Upper lobe of right lung (tissue), 1 donor: ENCODE data around the gene TMEM163. TPM values are rescaled to one million over a fixed set of nuclear protein-coding genes. Genes with fewer than 3 reads are reported as not detected.

Experiments used
- ATAC-seq: fragments of 200-7000 bp; cut with Tn5 transposase; one replicate; pipeline ENCODE4 v1.9.1; 2020; ENCODE audit warnings: mild to moderate bottlenecking, moderate library complexity
- DNase-seq: peaks from one replicate; pipeline ENCODE4 v3.0.0-alpha.2; 2020
- H3K27ac ChIP-seq: fragments of 200-600 bp; one replicate; pipeline ENCODE4 v1.8.0; 2022
- H3K27me3 ChIP-seq: fragments of 200-600 bp; one replicate; pipeline ENCODE4 v1.8.0; 2022; ENCODE audit warnings: mild to moderate bottlenecking
- H3K36me3 ChIP-seq: fragments of 200-600 bp; one replicate; pipeline ENCODE4 v1.8.0; 2022
- H3K4me1 ChIP-seq: fragments of 200-600 bp; one replicate; pipeline ENCODE4 v1.8.0; 2022
- H3K4me3 ChIP-seq: fragments of 200-600 bp; one replicate; pipeline ENCODE4 v1.8.0; 2022; ENCODE audit warnings: mild to moderate bottlenecking
- H3K9me3 ChIP-seq: fragments of 200-600 bp; one replicate; pipeline ENCODE4 v1.8.0; 2022
- intact Hi-C: fragments of 100-400 bp; cut with DNase I; formaldehyde crosslinking; loops from one replicate; pipeline ENCODE4 v1.11.0; 2022
- total RNA-seq: library from RNA; stranded (reverse); fragmentation: NEBNext Ultra II Directional; extraction: Animal tissue kit (Norgen Biotek cat#: 25700); gene quantifications from one replicate; pipeline ENCODE4 v1.2.1, GENCODE V29; 2021
- TF ChIP-seq, protein P1 (sequence below): fragments of 200-600 bp; IDR thresholded peaks from one replicate; pipeline ENCODE4 v1.8.0; 2022; ENCODE audit warnings: antibody characterized with exemption
- donor health status: DM: no; HTN: yes; CAD: no; lungs with severe emphysema.

Gene TMEM163
- total RNA-seq, 1 donor from 2014 or later, result 34.6 TPM

DNA sequence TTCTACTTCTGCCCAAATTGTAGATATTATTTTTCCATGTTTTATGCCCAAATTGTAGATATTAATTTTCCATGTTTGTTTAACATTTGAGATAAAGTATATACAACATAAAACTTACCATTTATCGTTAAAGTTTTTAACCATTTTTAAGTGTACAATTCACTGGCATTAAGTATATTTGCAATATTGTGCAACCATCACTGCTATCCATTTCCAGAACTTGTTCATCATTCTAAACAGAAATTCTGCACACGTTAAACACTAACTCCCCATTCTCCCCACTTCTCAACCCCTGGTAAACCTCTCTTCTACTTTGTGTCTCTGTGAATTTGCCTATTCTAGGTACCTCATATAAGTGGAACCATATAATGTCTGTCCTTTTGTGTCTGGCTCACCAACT is 302.8 kb downstream of the TMEM163 start:
- TF ChIP-seq, protein P1, sequence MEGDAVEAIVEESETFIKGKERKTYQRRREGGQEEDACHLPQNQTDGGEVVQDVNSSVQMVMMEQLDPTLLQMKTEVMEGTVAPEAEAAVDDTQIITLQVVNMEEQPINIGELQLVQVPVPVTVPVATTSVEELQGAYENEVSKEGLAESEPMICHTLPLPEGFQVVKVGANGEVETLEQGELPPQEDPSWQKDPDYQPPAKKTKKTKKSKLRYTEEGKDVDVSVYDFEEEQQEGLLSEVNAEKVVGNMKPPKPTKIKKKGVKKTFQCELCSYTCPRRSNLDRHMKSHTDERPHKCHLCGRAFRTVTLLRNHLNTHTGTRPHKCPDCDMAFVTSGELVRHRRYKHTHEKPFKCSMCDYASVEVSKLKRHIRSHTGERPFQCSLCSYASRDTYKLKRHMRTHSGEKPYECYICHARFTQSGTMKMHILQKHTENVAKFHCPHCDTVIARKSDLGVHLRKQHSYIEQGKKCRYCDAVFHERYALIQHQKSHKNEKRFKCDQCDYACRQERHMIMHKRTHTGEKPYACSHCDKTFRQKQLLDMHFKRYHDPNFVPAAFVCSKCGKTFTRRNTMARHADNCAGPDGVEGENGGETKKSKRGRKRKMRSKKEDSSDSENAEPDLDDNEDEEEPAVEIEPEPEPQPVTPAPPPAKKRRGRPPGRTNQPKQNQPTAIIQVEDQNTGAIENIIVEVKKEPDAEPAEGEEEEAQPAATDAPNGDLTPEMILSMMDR, result no peak
- no peak overlapping the region for H3K27ac ChIP-seq
- peaks cover 8% of the 10 kb centered on the region for H3K4me1 ChIP-seq
- intact Hi-C loops, result no loop called here
- peaks cover 7% of the 10 kb centered on the region for H3K36me3 ChIP-seq
- H3K4me3 ChIP-seq, result no peak overlapping the region
- no peaks in the 10 kb centered on the region for H3K9me3 ChIP-seq
- DNase-seq (no peak), ATAC-seq (no peak)
- no peaks in the 10 kb centered on the region for H3K27me3 ChIP-seq

DNA sequence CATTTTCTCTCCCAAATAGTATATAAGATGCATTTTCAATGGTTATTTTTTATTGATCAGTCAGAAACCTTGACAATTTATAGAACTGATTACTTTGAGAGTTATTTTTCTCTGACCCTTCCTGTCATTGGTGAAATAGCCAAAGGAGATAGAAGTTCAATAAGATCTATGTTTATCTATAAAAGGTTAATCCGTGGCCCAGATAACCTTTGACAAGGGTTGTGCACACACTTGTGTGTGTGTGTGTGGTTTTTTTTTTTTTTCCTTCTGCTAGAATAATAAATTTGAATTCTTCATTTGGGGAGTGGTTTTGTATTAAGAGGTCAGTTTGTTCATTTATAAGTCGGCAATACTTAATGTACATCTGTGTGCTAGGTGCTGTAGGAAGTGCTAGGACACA is 304.9 kb downstream of the TMEM163 start:
- ATAC-seq (no peak), DNase-seq (no peak)
- Histone ChIP-seq H3K27ac (no peak overlapping the region), H3K36me3 (peaks cover 7% of the 10 kb centered on the region), H3K9me3 (no peaks in the 10 kb centered on the region), H3K4me3 (no peak overlapping the region), H3K27me3 (no peaks in the 10 kb centered on the region), H3K4me1 (peaks cover 16% of the 10 kb centered on the region)
- TF ChIP-seq, protein P1, result no peak
- intact Hi-C loops, result no loop called here

DNA sequence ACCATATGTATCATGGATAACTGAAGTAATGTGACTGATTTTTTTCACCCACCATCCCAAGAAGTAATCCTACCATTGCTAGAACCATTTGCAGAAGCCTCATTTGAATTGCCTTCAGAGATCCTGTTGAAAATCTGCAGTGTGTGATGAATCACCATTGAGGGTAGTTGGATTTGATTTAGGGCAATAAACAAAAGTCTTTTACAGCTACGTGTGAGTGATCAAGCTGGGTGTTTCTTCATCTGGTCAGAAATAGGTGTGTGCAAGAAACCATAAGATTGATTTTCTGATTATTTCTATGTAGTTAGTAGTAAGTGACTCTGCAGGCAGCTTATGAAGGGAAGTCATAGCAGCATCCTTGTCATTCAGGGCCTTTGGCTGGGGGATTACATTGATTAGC is 305.4 kb downstream of the TMEM163 start:
- peaks cover 20% of the 10 kb centered on the region for H3K4me1 ChIP-seq
- TF ChIP-seq, protein P1, result no peak
- H3K27ac ChIP-seq, result no peak overlapping the region
- H3K9me3 ChIP-seq, result no peaks in the 10 kb centered on the region
- DNase-seq (no peak), ATAC-seq (no peak)
- H3K27me3 ChIP-seq, result no peaks in the 10 kb centered on the region
- H3K36me3 ChIP-seq, result peaks cover 7% of the 10 kb centered on the region
- H3K4me3 ChIP-seq, result no peak overlapping the region
- intact Hi-C loops, result no loop called here

DNA sequence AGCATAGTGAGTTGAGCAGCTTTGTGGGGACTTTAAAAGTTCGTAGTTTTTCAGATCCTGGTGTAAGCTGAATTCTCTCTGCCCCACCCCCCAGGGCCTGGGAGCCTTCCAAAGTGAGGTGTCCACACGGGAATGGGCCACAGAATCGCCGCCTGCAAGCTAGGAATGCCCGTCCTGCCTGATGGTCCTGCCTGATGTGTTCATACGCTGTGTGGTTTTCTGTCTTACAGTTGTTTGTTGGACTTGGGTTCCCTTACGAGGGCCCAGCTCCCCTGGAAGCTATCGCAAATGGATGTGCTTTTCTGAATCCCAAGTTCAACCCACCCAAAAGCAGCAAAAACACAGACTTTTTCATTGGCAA is 306.2 kb downstream of the TMEM163 start:
- H3K4me3 ChIP-seq, result no peak overlapping the region
- H3K9me3 ChIP-seq, result no peaks in the 10 kb centered on the region
- intact Hi-C loops, result no loop called here
- peaks cover 21% of the 10 kb centered on the region for H3K4me1 ChIP-seq
- DNase-seq (no peak), ATAC-seq (no peak)
- H3K27me3 ChIP-seq, result no peaks in the 10 kb centered on the region
- H3K36me3 ChIP-seq, result no peaks in the 10 kb centered on the region
- no peak overlapping the region for H3K27ac ChIP-seq
- TF ChIP-seq, protein P1, result no peak

DNA sequence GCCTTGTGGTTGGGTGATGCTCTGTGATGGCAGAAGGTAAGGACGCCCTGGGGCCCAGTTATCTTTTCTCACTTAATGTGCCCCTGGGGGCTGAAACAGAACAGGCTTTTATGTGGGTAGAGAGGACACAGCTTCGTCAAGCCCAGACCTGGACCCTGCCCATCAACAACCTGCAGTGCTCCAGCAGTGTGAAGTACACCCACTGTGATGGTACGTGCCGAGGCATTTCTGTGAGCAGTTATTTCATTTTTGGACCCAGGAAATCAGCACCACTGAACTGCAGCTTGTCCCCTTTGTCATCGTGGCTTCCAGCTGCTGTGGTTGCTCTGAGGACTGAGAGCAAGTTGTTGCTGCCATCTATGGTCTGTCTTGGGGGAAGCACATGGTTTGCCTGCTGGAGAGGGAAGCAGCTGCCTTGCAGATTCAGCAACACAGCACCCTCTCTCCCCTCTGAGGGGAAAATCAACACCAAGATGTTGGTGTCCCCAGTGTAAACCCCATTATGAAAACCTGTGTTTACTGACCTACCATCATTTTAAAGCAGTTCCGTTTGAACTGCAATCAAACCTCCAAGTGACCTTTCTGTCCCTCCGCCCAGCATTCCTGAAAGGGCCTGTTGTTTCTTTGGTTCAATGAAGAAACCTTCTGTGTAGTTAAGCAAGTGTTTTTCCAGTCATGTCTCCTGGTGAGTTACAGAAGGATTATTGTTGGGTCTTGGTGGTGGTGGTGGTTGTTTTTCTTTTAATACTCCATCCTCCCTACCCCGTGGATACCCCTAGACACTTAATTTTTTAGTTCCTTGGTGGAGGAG is 306.8 kb downstream of the TMEM163 start:
- TF ChIP-seq, protein P1, result peak; percentile 66
- intact Hi-C loops, result no loop called here

More for the DNA sequence above, 306.8 kb downstream of the TMEM163 start:
- ATAC-seq (peak; percentile 84), DNase-seq (no peak)
- Histone ChIP-seq H3K4me3 (no peak overlapping the region), H3K27ac (no peak overlapping the region), H3K9me3 (no peaks in the 10 kb centered on the region), H3K4me1 (peaks cover 21% of the 10 kb centered on the region), H3K27me3 (no peaks in the 10 kb centered on the region), H3K36me3 (no peaks in the 10 kb centered on the region)
